K562 (cell line): ENCODE measurements around the gene SIRT4. TPM values are rescaled to one million over a fixed set of nuclear protein-coding genes. Genes with fewer than 3 reads are reported as not detected.

Experiments
- ATAC-seq: fragments of 200-7000 bp; cut with Tn5 transposase; 3 replicates; pipeline ENCODE4 v1.9.1; 2020; ENCODE audit warnings: moderate library complexity
- BruUV-seq: library from RNA; stranded (reverse); fragments of 400-500 nt; replicated peaks from 2 replicates; lab custom pipeline; 2021; lab: Mats Ljungman, UMichigan
- CTCF ChIA-PET: fragments of 300-600 bp; formaldehyde crosslinking; extraction: SDS; loops from one replicate; lab custom pipeline; 2021; ENCODE audit warnings: low intra/inter-chr PET ratio; lab: Yijun Ruan, JAX
- POLR2A ChIA-PET: fragments of 300-600, 350-650 bp; sonication (Branson Sonifier 250); formaldehyde crosslinking; extraction: SDS; loops from one replicate; lab custom pipeline; 2021; ENCODE audit warnings: antibody characterized with exemption, inconsistent platforms; lab: Yijun Ruan, JAX
- DNase-seq, 4 experiments: peaks; one replicate each; pipeline versions ENCODE4 v3.0.0 to v3.0.0-alpha.2; 2011 to 2018; ENCODE audit warnings: low spot score in 3 of 4, mixed read lengths in 3 of 4; ENCODE audit errors: extremely low read depth in 1 of 4
- FAIRE-seq: peaks from 2 replicates; lab custom pipeline; 2011; peaks lifted over from hg19 to GRCh38; lab: Jason Lieb, UNC
- H2AFZ ChIP-seq: 2 replicates; pipeline ENCODE4 v1.6.0; 2011; ENCODE audit warnings: low read depth, low read length, control low read depth, inconsistent platforms
- H3K27ac ChIP-seq: fragments of 200-600 bp; 3 replicates; pipeline ENCODE4 v1.8.0; 2011; ENCODE audit warnings: low read depth, mild to moderate bottlenecking, control low read depth, inconsistent platforms, low read length, moderate library complexity, mixed read lengths; ENCODE audit errors: extremely low read depth
- H3K27me3 ChIP-seq, 2 experiments: fragments of 300-600 bp in 1 of 2; 2 replicates in 1 of 2; 3 replicates in 1 of 2; pipeline versions ENCODE4 v1.6.0 to v1.8.0; 2011; ENCODE audit warnings: inconsistent platforms in 2 of 2, low read length in 2 of 2, mild to moderate bottlenecking in 1 of 2, mixed read lengths in 1 of 2, moderate library complexity in 1 of 2; ENCODE audit not compliant: control insufficient read depth in 2 of 2, insufficient read depth in 2 of 2
- H3K36me3 ChIP-seq: fragments of 300-600 bp; 3 replicates; pipeline ENCODE4 v1.8.0; 2011; ENCODE audit warnings: mild to moderate bottlenecking, low read length, inconsistent platforms; ENCODE audit not compliant: control insufficient read depth, insufficient read depth
- H3K4me1 ChIP-seq, 2 experiments: fragments of 200-600 bp in 1 of 2; replicated peaks in 1 of 2; 2 replicates in 1 of 2; 3 replicates in 1 of 2; pipeline versions ENCODE4 v1.5.1 to v1.8.0; 2011; ENCODE audit warnings: inconsistent platforms in 2 of 2, low read length in 2 of 2, mild to moderate bottlenecking in 1 of 2, mixed read lengths in 1 of 2, moderate library complexity in 1 of 2; ENCODE audit not compliant: control insufficient read depth in 2 of 2, insufficient read depth in 2 of 2
- H3K4me2 ChIP-seq: 2 replicates; pipeline ENCODE4 v1.6.1; 2011; ENCODE audit warnings: low read length, control low read depth, inconsistent platforms, mixed read lengths; ENCODE audit not compliant: insufficient read depth
- H3K4me3 ChIP-seq: fragments of 200-600 bp; sonication (generic), shearing (Covaris generic); 2 replicates; pipeline ENCODE4 v1.5.1; 2016; ENCODE audit warnings: control low read depth, inconsistent platforms
- H3K79me2 ChIP-seq: fragments of 200-600 bp; 3 replicates; pipeline ENCODE4 v1.8.0; 2011; ENCODE audit warnings: low read length, inconsistent platforms; ENCODE audit not compliant: control insufficient read depth, insufficient read depth
- H3K9ac ChIP-seq, 2 experiments: 2 replicates each; pipeline versions ENCODE4 v1.6.0 to v1.6.1; 2011; ENCODE audit warnings: low read depth in 2 of 2, low read length in 2 of 2, control low read depth in 1 of 2, inconsistent platforms in 1 of 2, mild to moderate bottlenecking in 1 of 2, mixed read lengths in 1 of 2; ENCODE audit not compliant: insufficient read depth in 1 of 2
- H3K9me1 ChIP-seq: one replicate; pipeline ENCODE4 v1.6.0; 2011; ENCODE audit warnings: inconsistent platforms, mild to moderate bottlenecking, low read length, moderate library complexity; ENCODE audit not compliant: control insufficient read depth, insufficient read depth
- H3K9me3 ChIP-seq: replicated peaks from 2 replicates; pipeline ENCODE4 v1.5.1; 2011; ENCODE audit warnings: low read depth, low read length, inconsistent platforms; ENCODE audit not compliant: control insufficient read depth, insufficient read depth
- H4K20me1 ChIP-seq: replicated peaks from 2 replicates; pipeline ENCODE4 v1.6.1; 2011; ENCODE audit warnings: low read length, inconsistent platforms, mixed read lengths; ENCODE audit not compliant: control insufficient read depth, insufficient read depth
- ATF1 ChIP-seq, 2 experiments: fragments of 450-650 bp in 1 of 2; IDR thresholded peaks; 2 replicates each; pipeline ENCODE4 v1.6.1; 2016; ENCODE audit warnings: missing compliant biosample characterization in 1 of 2, missing genetic modification characterization in 1 of 2
- FOSL1 ChIP-seq: fragments of 200-800 bp; sonication (Bioruptor generic); conservative IDR thresholded peaks from 2 replicates; pipeline ENCODE4 v1.6.1; 2016; ENCODE audit warnings: missing genetic modification characterization, missing compliant biosample characterization
- FOXM1 ChIP-seq, 2 experiments: fragments of 450-650 bp in 1 of 2; sonication (generic) in 1 of 2; formaldehyde crosslinking in 1 of 2; IDR thresholded peaks; 2 replicates each; pipeline versions ENCODE4 v1.6.1 to v1.9.0; 2017 to 2022; ENCODE audit warnings: low read depth in 2 of 2, mild to moderate bottlenecking in 2 of 2, missing genetic modification reagents in 1 of 2, moderate library complexity in 1 of 2
- HDAC2 ChIP-seq: fragments of 450-650 bp; IDR thresholded peaks from 2 replicates; pipeline ENCODE4 v1.6.1; 2016; ENCODE audit warnings: mild to moderate bottlenecking
- NFIC ChIP-seq: fragments of 450-650 bp; IDR thresholded peaks from 2 replicates; pipeline ENCODE4 v1.6.1; 2017; ENCODE audit warnings: mild to moderate bottlenecking, inconsistent platforms
- NR2C2 ChIP-seq, 2 experiments: fragments of 200-800 bp in 1 of 2; sonication (Bioruptor generic) in 1 of 2; sonication (generic) in 1 of 2; formaldehyde crosslinking in 1 of 2; IDR thresholded peaks; 2 replicates each; pipeline versions ENCODE4 v1.6.1 to v1.8.0; 2016 to 2022; ENCODE audit warnings: mild to moderate bottlenecking in 1 of 2, missing compliant biosample characterization in 1 of 2, missing genetic modification characterization in 1 of 2, missing genetic modification reagents in 1 of 2
- OTX1 ChIP-seq: fragments of 450-650 bp; formaldehyde crosslinking; IDR thresholded peaks from 2 replicates; pipeline ENCODE4 v1.4.0; 2022; ENCODE audit warnings: mild to moderate bottlenecking
- WGBS: fragments of 100-300 bp; shearing (Covaris generic); methylation state at CpG from one replicate; pipeline ENCODE4 v1.1.6; 2016; ENCODE audit warnings: low coverage, mixed read lengths; ENCODE audit not compliant: insufficient coverage; ENCODE audit errors: missing lambda C conversion rate; 5-methylcytosine and 5-hydroxymethylcytosine counted together
- in situ Hi-C: fragments of 300-500 bp; cut with MboI; formaldehyde crosslinking; loops from 4 replicates; pipeline ENCODE4 v1.15.0; 2018; ENCODE audit warnings: inconsistent platforms, mixed read lengths
- intact Hi-C: fragments of 100-400 bp; cut with micrococcal nuclease; formaldehyde crosslinking; loops from 2 replicates; pipeline ENCODE4 v1.14.2; 2022
- polyA plus RNA-seq, 8 experiments: library from polyadenylated mRNA; depleted of rRNA in 4 of 8; stranded (reverse) in 5 of 8; unstranded in 3 of 8; fragments of >200 nt; fragmentation: Nextera tagmentation in 2 of 8; fragmentation: Illumina TruSeq in 1 of 8; extraction: Ambion mirVana in 2 of 8; extraction: Trizol in 1 of 8; gene quantifications; 2 replicates each; pipeline versions ENCODE4 v1.2.1 to v1.2.3, GENCODE V29; 2011 to 2014; ENCODE audit warnings: inconsistent platforms in 1 of 8, missing spikeins in 1 of 8
- total RNA-seq, 7 experiments: library from RNA; depleted of rRNA in 6 of 7; stranded (reverse); fragments of >200 nt in 6 of 7; fragmentation: Illumina TruSeq in 2 of 7; extraction: Trizol in 2 of 7; gene quantifications; 2 replicates each; pipeline versions ENCODE4 v1.2.1 to v1.2.3, GENCODE V29; 2011 to 2021; ENCODE audit warnings: low replicate concordance in 1 of 7
- TF ChIP-seq, protein P1 (sequence below): sonication (generic); formaldehyde crosslinking; IDR thresholded peaks from 2 replicates; pipeline ENCODE4 v1.8.0; 2022; ENCODE audit warnings: mild to moderate bottlenecking, missing genetic modification reagents, borderline replicate concordance
- TF ChIP-seq, protein P2 (sequence below), 2 experiments: fragments of 450-650 bp; conservative IDR thresholded peaks; 2 replicates each; pipeline ENCODE4 v1.6.1; 2017; ENCODE audit warnings: mild to moderate bottlenecking in 2 of 2, moderate library complexity in 2 of 2
- TF ChIP-seq, protein P3 (sequence below): fragments of 250-450 bp; sonication (Bioruptor Pico); IDR thresholded peaks from 2 replicates; pipeline ENCODE4 v1.8.0; 2022; ENCODE audit warnings: moderate library complexity, mild to moderate bottlenecking, inconsistent platforms
- TF ChIP-seq, protein P4 (sequence below), 2 experiments: fragments of 250-450 bp in 1 of 2; fragments of 450-650 bp in 1 of 2; sonication (Bioruptor Pico) in 1 of 2; IDR thresholded peaks; 2 replicates each; pipeline versions ENCODE4 v1.6.1 to v1.8.0; 2016 to 2021; ENCODE audit warnings: mild to moderate bottlenecking in 2 of 2, moderate library complexity in 2 of 2, missing compliant biosample characterization in 1 of 2, missing genetic modification characterization in 1 of 2

Gene SIRT4
- total and polyA plus RNA-seq, 9 of the 15 experiments (the other 6 are each of a cell fraction or from before 2014, with no cell fraction given) = 0.86 to 5.2 (median 2.4) TPM

DNA sequence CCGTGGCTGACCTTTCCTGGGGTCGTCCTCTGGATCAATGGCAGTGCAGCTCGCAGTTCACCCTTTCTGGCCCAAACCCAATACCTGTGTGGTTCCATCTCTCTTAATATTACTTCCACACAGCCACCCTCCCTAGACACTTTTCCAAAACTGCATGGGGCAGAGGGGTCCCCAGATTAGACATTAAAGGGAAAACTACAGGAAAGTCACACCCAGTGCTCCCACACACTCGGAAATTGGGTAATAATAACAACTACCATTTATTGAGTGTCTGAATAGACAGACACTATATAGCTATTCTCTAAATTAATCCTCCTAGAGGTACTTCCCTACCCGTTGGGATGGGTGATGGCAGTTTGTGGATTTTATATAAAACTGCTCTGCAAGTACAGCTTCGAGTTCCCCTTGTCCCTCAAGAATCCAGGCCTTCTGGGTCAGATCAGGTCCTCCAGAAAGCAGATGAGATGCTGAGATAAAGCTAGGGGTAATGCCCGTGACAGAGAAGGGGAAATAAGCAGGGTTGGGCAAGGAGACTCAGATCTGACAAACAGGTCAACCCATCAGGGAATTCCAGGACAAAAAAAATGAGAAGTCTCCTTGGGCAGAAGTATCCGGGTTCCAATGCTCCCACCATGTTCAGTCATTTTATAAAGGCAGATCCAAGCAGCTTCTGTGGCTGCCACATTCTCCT lies 35.8 kb upstream of the SIRT4 start:
- no peaks in the 10 kb centered on the region; the same call in 2 of the 3 replicates for H3K36me3 ChIP-seq
- no peak overlapping the region for H3K9ac ChIP-seq
- H3K9me3 ChIP-seq = no peaks in the 10 kb centered on the region
- intact Hi-C loops = no loop called here
- ChIA-PET CTCF (interaction anchor here (0.6 to 3.5 kb wide), 6 partner anchors 18 to 47 kb away, joined by 3 to 35 read pairs (median 4); no protein-coding TSS in a partner anchor), POLR2A (interaction anchor here (0.7 to 10.5 kb wide), 10 partner anchors 9 to 140 kb away, joined by 3 to 110 read pairs (median 4); partner anchors contain the start of genes GCN1, RNU4-1, RNU4-2 and RPLP0)
- no peak overlapping the region for H2AFZ ChIP-seq
- no peak overlapping the region for H3K4me3 ChIP-seq
- no peak overlapping the region for H3K27ac ChIP-seq
- no peaks in the 10 kb centered on the region for H3K9me1 ChIP-seq
- H3K27me3 ChIP-seq = no peaks in the 10 kb centered on the region
- FAIRE-seq (no peak), DNase-seq (no peak), ATAC-seq (no peak)
- no peak overlapping the region for H3K4me2 ChIP-seq
- H3K4me1 ChIP-seq = peaks cover 37% of the 10 kb centered on the region in 2 experiments; a peak in 4 of 5 replicates
- in situ Hi-C loops = no loop called here
- BruUV-seq = no TSS peak
- WGBS = 21% methylated on average over 8 of the region's 8 CpGs
- H4K20me1 ChIP-seq = peaks cover 16% of the 10 kb centered on the region
- peaks cover 39% of the 10 kb centered on the region; the same call in 2 of the 3 replicates for H3K79me2 ChIP-seq
- TF ChIP-seq ATF1 (CRISPR knock-in tag; IDR thresholded peaks at IDR 0.05) = no peak
- TF ChIP-seq ATF1 (tag; IDR thresholded peaks at IDR 0.05) = 0 out of 2 replicates have a peak, but pooled peaks have one; percentile 7
- TF ChIP-seq FOSL1 (tag) = 0 out of 2 replicates have a peak, but pooled peaks have one; percentile 40
- TF ChIP-seq, protein P1, sequence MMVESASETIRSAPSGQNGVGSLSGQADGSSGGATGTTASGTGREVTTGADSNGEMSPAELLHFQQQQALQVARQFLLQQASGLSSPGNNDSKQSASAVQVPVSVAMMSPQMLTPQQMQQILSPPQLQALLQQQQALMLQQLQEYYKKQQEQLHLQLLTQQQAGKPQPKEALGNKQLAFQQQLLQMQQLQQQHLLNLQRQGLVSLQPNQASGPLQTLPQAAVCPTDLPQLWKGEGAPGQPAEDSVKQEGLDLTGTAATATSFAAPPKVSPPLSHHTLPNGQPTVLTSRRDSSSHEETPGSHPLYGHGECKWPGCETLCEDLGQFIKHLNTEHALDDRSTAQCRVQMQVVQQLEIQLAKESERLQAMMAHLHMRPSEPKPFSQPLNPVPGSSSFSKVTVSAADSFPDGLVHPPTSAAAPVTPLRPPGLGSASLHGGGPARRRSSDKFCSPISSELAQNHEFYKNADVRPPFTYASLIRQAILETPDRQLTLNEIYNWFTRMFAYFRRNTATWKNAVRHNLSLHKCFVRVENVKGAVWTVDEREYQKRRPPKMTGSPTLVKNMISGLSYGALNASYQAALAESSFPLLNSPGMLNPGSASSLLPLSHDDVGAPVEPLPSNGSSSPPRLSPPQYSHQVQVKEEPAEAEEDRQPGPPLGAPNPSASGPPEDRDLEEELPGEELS = 0 out of 2 replicates have a peak, but pooled peaks have one; percentile 38
- TF ChIP-seq NR2C2 (CRISPR knock-in tag; IDR thresholded peaks at IDR 0.05) = no peak
- peak; percentile 22; the same call in 1 of the 2 replicates for TF ChIP-seq NR2C2 (tag; IDR thresholded peaks at IDR 0.05)
- no peak for TF ChIP-seq OTX1 (CRISPR knock-in tag)
- TF ChIP-seq NFIC = peak; percentile 11; the same call in 1 of the 2 replicates
- TF ChIP-seq, protein P2, sequence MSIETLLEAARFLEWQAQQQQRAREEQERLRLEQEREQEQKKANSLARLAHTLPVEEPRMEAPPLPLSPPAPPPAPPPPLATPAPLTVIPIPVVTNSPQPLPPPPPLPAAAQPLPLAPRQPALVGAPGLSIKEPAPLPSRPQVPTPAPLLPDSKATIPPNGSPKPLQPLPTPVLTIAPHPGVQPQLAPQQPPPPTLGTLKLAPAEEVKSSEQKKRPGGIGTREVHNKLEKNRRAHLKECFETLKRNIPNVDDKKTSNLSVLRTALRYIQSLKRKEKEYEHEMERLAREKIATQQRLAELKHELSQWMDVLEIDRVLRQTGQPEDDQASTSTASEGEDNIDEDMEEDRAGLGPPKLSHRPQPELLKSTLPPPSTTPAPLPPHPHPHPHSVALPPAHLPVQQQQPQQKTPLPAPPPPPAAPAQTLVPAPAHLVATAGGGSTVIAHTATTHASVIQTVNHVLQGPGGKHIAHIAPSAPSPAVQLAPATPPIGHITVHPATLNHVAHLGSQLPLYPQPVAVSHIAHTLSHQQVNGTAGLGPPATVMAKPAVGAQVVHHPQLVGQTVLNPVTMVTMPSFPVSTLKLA (conservative IDR thresholded peaks at IDR 0.05) = 0 out of 4 replicates have a peak, but pooled peaks of 1 of the 2 experiments have one; percentile 8
- TF ChIP-seq HDAC2 = 0 out of 2 replicates have a peak, but pooled peaks have one; percentile 11
- TF ChIP-seq, protein P3, sequence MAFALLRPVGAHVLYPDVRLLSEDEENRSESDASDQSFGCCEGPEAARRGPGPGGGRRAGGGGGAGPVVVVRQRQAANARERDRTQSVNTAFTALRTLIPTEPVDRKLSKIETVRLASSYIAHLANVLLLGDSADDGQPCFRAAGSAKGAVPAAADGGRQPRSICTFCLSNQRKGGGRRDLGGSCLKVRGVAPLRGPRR (CRISPR knock-in tag) = no peak
- TF ChIP-seq FOXM1 (IDR thresholded peaks at IDR 0.05; ENCODE audit: low read depth) = no peak
- TF ChIP-seq FOXM1 (CRISPR knock-in tag; IDR thresholded peaks at IDR 0.05; ENCODE audit: low read depth) = no peak
- TF ChIP-seq, protein P4, sequence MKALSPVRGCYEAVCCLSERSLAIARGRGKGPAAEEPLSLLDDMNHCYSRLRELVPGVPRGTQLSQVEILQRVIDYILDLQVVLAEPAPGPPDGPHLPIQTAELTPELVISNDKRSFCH (CRISPR knock-in tag; IDR thresholded peaks at IDR 0.05) = no peak
- TF ChIP-seq, protein P4 (tag; IDR thresholded peaks at IDR 0.05) = 0 out of 2 replicates have a peak, but pooled peaks have one; percentile 21
